ENCODE data around the gene DGCR8.
A peak's percentile ranks its signal among the peaks of the same experiment; 100 is the strongest.

DGCR8 gene

DNA sequence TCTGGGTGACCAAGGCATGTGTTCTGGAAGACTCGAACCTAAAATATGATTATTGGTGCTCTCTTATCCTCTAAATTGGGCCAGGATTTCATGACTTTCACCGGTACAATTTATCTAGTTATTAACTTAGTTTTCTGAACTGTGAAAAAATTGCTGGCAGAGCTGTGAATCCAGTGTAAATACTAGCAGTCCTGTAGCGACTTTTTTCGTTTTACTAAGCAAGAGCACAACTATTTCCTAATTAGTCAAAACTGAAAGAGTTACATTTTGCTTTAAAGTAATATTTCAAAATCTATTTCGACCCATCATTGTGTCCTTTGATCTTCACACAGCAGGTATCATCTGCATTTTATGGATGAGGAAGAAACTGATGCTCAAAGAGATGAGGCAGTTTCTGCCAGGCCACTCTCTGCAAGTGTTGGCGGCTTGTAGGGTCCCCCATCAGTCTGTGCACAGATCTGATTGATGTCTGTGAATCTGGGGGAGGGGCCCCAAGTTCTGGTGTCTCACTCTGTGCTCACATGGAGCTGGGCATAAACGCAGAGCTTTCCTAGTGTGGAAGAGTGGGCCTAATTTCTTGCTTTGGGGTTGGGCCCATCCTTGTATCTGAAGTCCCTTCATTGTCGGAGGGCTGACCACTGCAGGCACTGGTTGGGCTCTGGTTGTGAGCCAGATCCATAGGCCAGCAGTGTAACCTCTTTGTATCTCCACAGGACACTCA, 38.4 kb downstream of the DGCR8 start:
- peaks cover 66% of the 10 kb centered on the region for H3K36me3 ChIP-seq (replicated peaks; ENCODE audit: low read depth, low read length)

GRCh38 chr22:20121856-20122415, 41.9 kb downstream of the DGCR8 start:
- Histone ChIP-seq H3K9me3 (ENCODE audit: insufficient read depth, low read length) (no peaks in the 10 kb centered on the region), H3K4me3 (ENCODE audit: low read length) (no peak overlapping the region), H3K79me2 (ENCODE audit: low read length) (peaks cover 75% of the 10 kb centered on the region), H3K4me1 (ENCODE audit: low read length) (peaks cover 10% of the 10 kb centered on the region), H3K36me3 (replicated peaks; ENCODE audit: low read depth, low read length) (peaks cover 70% of the 10 kb centered on the region), H3K9ac (ENCODE audit: low read length) (no peak overlapping the region), H3K4me2 (ENCODE audit: low read length) (no peak overlapping the region), H3K27me3 (ENCODE audit: low read depth, low read length) (no peaks in the 10 kb centered on the region), H2AFZ (ENCODE audit: low read depth, low read length) (no peak overlapping the region), H4K20me1 (ENCODE audit: insufficient read depth, low read length) (peaks cover 62% of the 10 kb centered on the region), H3K27ac (ENCODE audit: low read length) (no peak overlapping the region)
- no peak for TF ChIP-seq EZH2phosphoT487 (IDR thresholded peaks at IDR 0.05; ENCODE audit: low read depth)

More for the DNA sequence above, 38.4 kb downstream of the DGCR8 start:
- Histone ChIP-seq H4K20me1 (ENCODE audit: insufficient read depth, low read length) (peaks cover 36% of the 10 kb centered on the region), H3K4me1 (ENCODE audit: low read length) (peaks cover 18% of the 10 kb centered on the region), H3K79me2 (ENCODE audit: low read length) (peaks cover 95% of the 10 kb centered on the region), H3K4me3 (ENCODE audit: low read length) (peak overlapping the region; percentile 94), H3K27me3 (ENCODE audit: low read depth, low read length) (no peaks in the 10 kb centered on the region), H3K9me3 (ENCODE audit: insufficient read depth, low read length) (no peaks in the 10 kb centered on the region), H2AFZ (ENCODE audit: low read depth, low read length) (no peak overlapping the region), H3K9ac (ENCODE audit: low read length) (peak overlapping the region; percentile 99), H3K4me2 (ENCODE audit: low read length) (peak overlapping the region; percentile 97), H3K27ac (ENCODE audit: low read length) (peak overlapping the region; percentile 63)
- no peak for TF ChIP-seq EZH2phosphoT487 (IDR thresholded peaks at IDR 0.05; ENCODE audit: low read depth)
- no peak for TF ChIP-seq CTCF (IDR thresholded peaks at IDR 0.05; ENCODE audit: low read depth, low read length)

DNA sequence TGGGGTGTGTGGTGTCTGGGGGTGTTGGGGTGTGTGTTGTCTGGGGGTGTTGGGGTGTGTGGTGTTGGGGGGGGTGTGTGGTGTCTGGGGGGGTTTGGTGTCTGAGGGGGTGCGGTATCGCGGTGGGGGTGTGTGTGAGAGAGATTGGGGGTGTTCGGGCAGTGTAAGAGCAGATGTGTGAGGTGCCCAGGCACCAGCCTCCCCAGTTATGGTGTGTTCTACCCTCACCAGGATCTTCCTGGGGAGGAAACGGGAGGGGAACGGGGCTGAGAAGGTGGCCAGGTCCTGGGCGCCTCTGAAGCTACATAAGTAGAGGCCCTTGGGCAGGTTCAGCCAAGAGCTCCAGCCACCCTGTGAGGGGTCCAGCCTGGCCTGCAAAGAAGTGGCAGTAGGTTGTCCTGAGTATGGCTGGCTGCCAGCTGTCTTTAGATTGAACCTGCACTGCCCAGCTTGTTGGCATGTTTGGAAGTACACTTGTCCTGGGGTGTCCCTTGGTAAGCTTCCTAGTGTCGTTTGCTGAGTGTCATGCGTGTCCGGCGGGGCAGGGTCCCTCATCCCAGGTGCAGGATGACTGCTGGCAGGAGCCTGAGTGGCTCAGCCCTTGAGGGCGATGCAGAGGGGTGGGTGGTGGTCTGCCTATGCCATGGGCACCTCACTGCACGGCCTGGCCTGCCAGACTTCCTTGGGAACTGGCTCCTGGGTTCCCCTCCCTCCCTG, 43.5 kb downstream of the DGCR8 start:
- Histone ChIP-seq H3K27me3 (ENCODE audit: low read depth, low read length) (no peaks in the 10 kb centered on the region), H3K4me3 (ENCODE audit: low read length) (no peak overlapping the region), H3K79me2 (ENCODE audit: low read length) (peaks cover 63% of the 10 kb centered on the region), H3K27ac (ENCODE audit: low read length) (no peak overlapping the region), H3K9me3 (ENCODE audit: insufficient read depth, low read length) (no peaks in the 10 kb centered on the region), H3K9ac (ENCODE audit: low read length) (no peak overlapping the region), H3K4me2 (ENCODE audit: low read length) (no peak overlapping the region), H4K20me1 (ENCODE audit: insufficient read depth, low read length) (peaks cover 77% of the 10 kb centered on the region), H3K4me1 (ENCODE audit: low read length) (peaks cover 9% of the 10 kb centered on the region), H3K36me3 (replicated peaks; ENCODE audit: low read depth, low read length) (peaks cover 76% of the 10 kb centered on the region), H2AFZ (ENCODE audit: low read depth, low read length) (no peak overlapping the region)
- TF ChIP-seq CTCF (IDR thresholded peaks at IDR 0.05; ENCODE audit: low read depth, low read length) (no peak), EZH2phosphoT487 (IDR thresholded peaks at IDR 0.05; ENCODE audit: low read depth) (no peak)

DNA sequence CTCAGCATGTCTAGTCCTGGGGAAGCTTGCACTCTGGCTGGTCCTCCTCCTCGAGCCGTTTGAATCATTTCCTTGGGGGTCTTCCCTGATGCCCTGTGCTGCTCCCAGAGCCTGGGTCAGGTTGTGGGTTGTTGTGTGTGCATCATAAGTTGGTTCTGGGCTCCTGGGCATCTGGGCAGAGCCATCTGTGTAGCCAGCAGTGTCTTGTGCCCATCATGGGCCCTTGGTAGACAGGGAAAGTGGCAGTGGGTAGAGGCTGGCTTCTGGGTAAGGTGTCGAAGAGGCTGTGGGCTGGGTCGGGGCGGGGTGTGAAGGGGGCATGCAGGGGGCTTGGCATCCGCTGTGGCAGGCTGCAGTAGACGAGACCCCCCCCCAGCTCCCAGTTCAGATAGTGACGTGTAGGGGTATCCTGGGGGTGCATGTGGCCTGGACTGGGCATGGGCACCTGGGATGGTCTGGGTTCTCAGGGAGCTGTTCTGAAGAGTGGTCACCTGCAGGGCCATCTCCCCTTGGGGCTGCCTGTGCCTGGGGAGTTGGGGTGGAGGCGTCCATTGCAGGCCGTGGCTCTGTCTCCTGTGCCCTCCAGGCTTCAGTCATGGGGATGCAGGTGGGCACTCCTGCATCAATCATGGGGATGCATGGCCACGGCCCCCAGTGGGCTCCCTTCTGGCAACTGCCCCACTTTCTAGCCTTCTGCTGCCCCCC, 44.2 kb downstream of the DGCR8 start:
- Histone ChIP-seq H3K9me3 (ENCODE audit: insufficient read depth, low read length) (no peaks in the 10 kb centered on the region), H3K79me2 (ENCODE audit: low read length) (peaks cover 56% of the 10 kb centered on the region), H3K27me3 (ENCODE audit: low read depth, low read length) (no peaks in the 10 kb centered on the region), H2AFZ (ENCODE audit: low read depth, low read length) (no peak overlapping the region), H3K4me2 (ENCODE audit: low read length) (no peak overlapping the region), H4K20me1 (ENCODE audit: insufficient read depth, low read length) (peaks cover 71% of the 10 kb centered on the region), H3K27ac (ENCODE audit: low read length) (no peak overlapping the region), H3K4me1 (ENCODE audit: low read length) (peaks cover 2% of the 10 kb centered on the region), H3K9ac (ENCODE audit: low read length) (no peak overlapping the region), H3K36me3 (replicated peaks; ENCODE audit: low read depth, low read length) (peaks cover 69% of the 10 kb centered on the region), H3K4me3 (ENCODE audit: low read length) (no peak overlapping the region)
- no peak for TF ChIP-seq CTCF (IDR thresholded peaks at IDR 0.05; ENCODE audit: low read depth, low read length)
- no peak for TF ChIP-seq EZH2phosphoT487 (IDR thresholded peaks at IDR 0.05; ENCODE audit: low read depth)

Data from OCI-LY3 (cell line).